ENCODE measurements around the gene DOCK4. TPM values are rescaled to one million over a fixed set of nuclear protein-coding genes. Genes with fewer than 3 reads are reported as not detected.

The DOCK4 gene
- total and polyA plus RNA-seq, 10 of the 15 experiments (the other 5 are each of a cell fraction or from before 2014, with no cell fraction given) = 0.03 to 0.73 (median 0.38) TPM

DNA sequence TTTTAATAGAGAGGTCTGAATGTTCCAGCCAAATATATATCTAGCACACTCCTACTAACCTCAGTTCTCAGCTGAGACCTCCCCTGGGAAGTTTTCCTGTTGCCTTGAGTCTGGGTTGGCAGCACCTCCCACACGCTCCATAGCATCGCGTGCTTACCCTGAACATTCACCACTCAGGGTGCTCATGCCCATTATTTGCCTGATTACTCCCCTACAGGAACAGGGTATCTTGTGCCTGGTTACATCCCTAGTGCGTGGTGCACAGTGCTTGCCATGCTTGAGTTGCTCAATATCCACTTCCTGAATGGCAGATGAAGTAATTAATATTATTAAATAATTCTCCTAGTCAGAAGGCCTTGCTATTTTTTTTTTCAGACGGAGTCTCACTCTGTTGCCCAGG is 374.0 kb downstream of the DOCK4 start:
- no peaks in the 10 kb centered on the region for H3K9me3 ChIP-seq (replicated peaks; ENCODE audit: control insufficient read depth, insufficient read depth, low read length)
- DNase-seq (ENCODE audit: low read depth, low spot score) (no peak), FAIRE-seq (no peak), ATAC-seq (no peak)
- ChIA-PET SMC1A (ENCODE audit: uncharacterized antibody, unreplicated experiment) (no interaction called here), CTCF (interaction anchor here (3.5 kb wide), 1 partner anchor 23 kb away, joined by 12 read pairs; no protein-coding TSS in a partner anchor), RAD21 (ENCODE audit: unreplicated experiment) (no interaction called here), POLR2A (no interaction called here)
- TF ChIP-seq HDAC2 (IDR thresholded peaks at IDR 0.05) (no peak), NFIC (IDR thresholded peaks at IDR 0.05; ENCODE audit: low read depth, low read length) (no peak)
- H3K4me3 ChIP-seq = no peak overlapping the region
- no peaks in the 10 kb centered on the region for H3K36me3 ChIP-seq (ENCODE audit: control insufficient read depth in 2 of 2, insufficient read depth in 2 of 2, low read length in 1 of 2)
- no TSS peak for BruUV-seq (replicated peaks)
- no peaks in the 10 kb centered on the region for H4K20me1 ChIP-seq (ENCODE audit: control insufficient read depth, insufficient read depth)
- H3K27me3 ChIP-seq (replicated peaks in 1 of 2; ENCODE audit: control insufficient read depth in 2 of 2, insufficient read depth in 2 of 2, low read length in 1 of 2) = no peaks in the 10 kb centered on the region
- H3K4me1 ChIP-seq (ENCODE audit: control insufficient read depth, insufficient read depth, low read length) = no peaks in the 10 kb centered on the region
- H2AFZ ChIP-seq (ENCODE audit: control insufficient read depth, low read depth, low read length) = no peak overlapping the region
- no peak overlapping the region for H3K27ac ChIP-seq (ENCODE audit: control insufficient read depth, insufficient read depth)
- no peak overlapping the region for H3K4me2 ChIP-seq (ENCODE audit: control insufficient read depth, insufficient read depth)
- no peaks in the 10 kb centered on the region for H3K79me2 ChIP-seq (ENCODE audit: control insufficient read depth, insufficient read depth, low read length)
- in situ Hi-C loops (cut with MboI) (no loop called here), intact Hi-C loops (cut with micrococcal nuclease; ENCODE audit: unreplicated experiment) (no loop called here)
- H3K9ac ChIP-seq (ENCODE audit: control insufficient read depth, insufficient read depth, low read length) = no peak overlapping the region
- 89% methylated on average over 5 of the region's 5 CpGs for WGBS (ENCODE audit: insufficient coverage, insufficient replicate concordance, low lambda C conversion rate, missing lambda C conversion rate)

DNA sequence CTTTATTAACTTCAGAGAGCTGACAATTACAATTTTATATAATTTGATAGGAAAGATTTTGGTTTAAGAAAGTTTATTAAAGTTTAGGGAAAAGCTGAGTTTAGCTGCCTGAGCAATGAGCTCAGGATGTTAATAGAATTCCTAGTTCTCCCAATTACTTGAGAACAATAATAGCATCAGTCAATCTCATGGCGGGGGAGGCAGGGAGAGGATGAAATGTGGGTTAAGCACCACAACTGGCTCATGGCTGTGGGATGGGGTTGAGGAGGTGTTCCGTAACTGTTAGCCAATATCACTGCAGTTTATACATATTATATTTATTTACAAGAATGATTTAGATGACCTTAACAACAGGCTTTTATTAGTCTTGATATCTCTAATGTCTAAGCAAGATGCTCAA is 377.0 kb downstream of the DOCK4 start:
- POLR2A ChIA-PET = no interaction called here
- WGBS (ENCODE audit: insufficient coverage, insufficient replicate concordance, low lambda C conversion rate, missing lambda C conversion rate) = 66% methylated on average over 2 of the region's 2 CpGs
- RAD21 ChIA-PET (ENCODE audit: unreplicated experiment) = no interaction called here
- DNase-seq (ENCODE audit: low read depth, low spot score) (no peak), ATAC-seq (no peak), FAIRE-seq (no peak)
- in situ Hi-C loops (cut with MboI) = no loop called here
- intact Hi-C loops (cut with micrococcal nuclease; ENCODE audit: unreplicated experiment) = no loop called here
- H3K4me3 ChIP-seq = no peak overlapping the region
- no peak overlapping the region for H3K4me2 ChIP-seq (ENCODE audit: control insufficient read depth, insufficient read depth)
- CTCF ChIA-PET = no interaction called here
- H3K27me3 ChIP-seq (replicated peaks in 1 of 2; ENCODE audit: control insufficient read depth in 2 of 2, insufficient read depth in 2 of 2, low read length in 1 of 2) = no peaks in the 10 kb centered on the region
- H3K36me3 ChIP-seq (ENCODE audit: control insufficient read depth in 2 of 2, insufficient read depth in 2 of 2, low read length in 1 of 2) = no peaks in the 10 kb centered on the region
- no peak overlapping the region for H3K9ac ChIP-seq (ENCODE audit: control insufficient read depth, insufficient read depth, low read length)
- no peak for TF ChIP-seq RB1 (IDR thresholded peaks at IDR 0.05; ENCODE audit: borderline replicate concordance)
- no peak for TF ChIP-seq CHD4 (IDR thresholded peaks at IDR 0.05)
- TF ChIP-seq TBL1XR1 (IDR thresholded peaks at IDR 0.05; ENCODE audit: low read depth, low read length) = no peak
- no peak for TF ChIP-seq SMAD5 (IDR thresholded peaks at IDR 0.05; ENCODE audit: low read depth)
- TF ChIP-seq, protein P1, sequence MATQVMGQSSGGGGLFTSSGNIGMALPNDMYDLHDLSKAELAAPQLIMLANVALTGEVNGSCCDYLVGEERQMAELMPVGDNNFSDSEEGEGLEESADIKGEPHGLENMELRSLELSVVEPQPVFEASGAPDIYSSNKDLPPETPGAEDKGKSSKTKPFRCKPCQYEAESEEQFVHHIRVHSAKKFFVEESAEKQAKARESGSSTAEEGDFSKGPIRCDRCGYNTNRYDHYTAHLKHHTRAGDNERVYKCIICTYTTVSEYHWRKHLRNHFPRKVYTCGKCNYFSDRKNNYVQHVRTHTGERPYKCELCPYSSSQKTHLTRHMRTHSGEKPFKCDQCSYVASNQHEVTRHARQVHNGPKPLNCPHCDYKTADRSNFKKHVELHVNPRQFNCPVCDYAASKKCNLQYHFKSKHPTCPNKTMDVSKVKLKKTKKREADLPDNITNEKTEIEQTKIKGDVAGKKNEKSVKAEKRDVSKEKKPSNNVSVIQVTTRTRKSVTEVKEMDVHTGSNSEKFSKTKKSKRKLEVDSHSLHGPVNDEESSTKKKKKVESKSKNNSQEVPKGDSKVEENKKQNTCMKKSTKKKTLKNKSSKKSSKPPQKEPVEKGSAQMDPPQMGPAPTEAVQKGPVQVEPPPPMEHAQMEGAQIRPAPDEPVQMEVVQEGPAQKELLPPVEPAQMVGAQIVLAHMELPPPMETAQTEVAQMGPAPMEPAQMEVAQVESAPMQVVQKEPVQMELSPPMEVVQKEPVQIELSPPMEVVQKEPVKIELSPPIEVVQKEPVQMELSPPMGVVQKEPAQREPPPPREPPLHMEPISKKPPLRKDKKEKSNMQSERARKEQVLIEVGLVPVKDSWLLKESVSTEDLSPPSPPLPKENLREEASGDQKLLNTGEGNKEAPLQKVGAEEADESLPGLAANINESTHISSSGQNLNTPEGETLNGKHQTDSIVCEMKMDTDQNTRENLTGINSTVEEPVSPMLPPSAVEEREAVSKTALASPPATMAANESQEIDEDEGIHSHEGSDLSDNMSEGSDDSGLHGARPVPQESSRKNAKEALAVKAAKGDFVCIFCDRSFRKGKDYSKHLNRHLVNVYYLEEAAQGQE (IDR thresholded peaks at IDR 0.05; ENCODE audit: low read depth, low read length) = no peak
- no peak for TF ChIP-seq BACH1 (IDR thresholded peaks at IDR 0.05; ENCODE audit: borderline replicate concordance)
- TF ChIP-seq ZNF207 (IDR thresholded peaks at IDR 0.05; ENCODE audit: borderline replicate concordance) = no peak
- TF ChIP-seq HDAC6 (IDR thresholded peaks at IDR 0.05; ENCODE audit: unreplicated experiment) = no peak
- SMC1A ChIA-PET (ENCODE audit: uncharacterized antibody, unreplicated experiment) = no interaction called here
- H3K79me2 ChIP-seq (ENCODE audit: control insufficient read depth, insufficient read depth, low read length) = no peaks in the 10 kb centered on the region
- no peak overlapping the region for H2AFZ ChIP-seq (ENCODE audit: control insufficient read depth, low read depth, low read length)
- H3K27ac ChIP-seq (ENCODE audit: control insufficient read depth, insufficient read depth) = no peak overlapping the region
- H3K9me3 ChIP-seq (replicated peaks; ENCODE audit: control insufficient read depth, insufficient read depth, low read length) = no peaks in the 10 kb centered on the region
- H4K20me1 ChIP-seq (ENCODE audit: control insufficient read depth, insufficient read depth) = no peaks in the 10 kb centered on the region
- no TSS peak for BruUV-seq (replicated peaks)
- H3K4me1 ChIP-seq (ENCODE audit: control insufficient read depth, insufficient read depth, low read length) = no peaks in the 10 kb centered on the region
